Activated CD8-positive, alpha-beta T cell treated with anti-CD3 and anti-CD28 coated beads for 36 hours (primary cell): ENCODE results near the gene EPHB3. TPM values are rescaled to one million over a fixed set of nuclear protein-coding genes. Genes with fewer than 3 reads are reported as not detected.

Source experiments
- ATAC-seq: fragments of 200-7000 bp; cut with Tn5 transposase; one replicate; pipeline ENCODE4 v1.10.0; 2021; ENCODE audit warnings: mild to moderate bottlenecking, moderate library complexity
- CTCF ChIA-PET: fragments of 350-600 bp; sonication (Branson Sonifier 250); formaldehyde crosslinking; loops from one replicate; lab custom pipeline; 2021; ENCODE audit warnings: antibody characterized with exemption; lab: Charles Lee
- POLR2A ChIA-PET: fragments of 350-600 bp; sonication (Branson Sonifier 250); formaldehyde crosslinking; loops from one replicate; lab custom pipeline; 2021; ENCODE audit warnings: antibody characterized with exemption; lab: Charles Lee
- DNase-seq: peaks from one replicate; pipeline ENCODE4 v3.0.0-alpha.2; 2020
- H3K27ac Mint-ChIP-seq: one replicate; pipeline ENCODE4 v1.8.0; 2021; ENCODE audit warnings: mild to moderate bottlenecking, mixed read lengths
- H3K27me3 Mint-ChIP-seq: one replicate; pipeline ENCODE4 v1.8.0; 2021; ENCODE audit warnings: mixed read lengths
- H3K36me3 Mint-ChIP-seq: one replicate; pipeline ENCODE4 v1.8.0; 2021; ENCODE audit warnings: low read depth, mixed read lengths
- H3K4me1 Mint-ChIP-seq: one replicate; pipeline ENCODE4 v1.8.0; 2021; ENCODE audit warnings: low read depth, mixed read lengths
- H3K4me3 Mint-ChIP-seq: one replicate; pipeline ENCODE4 v1.8.0; 2021; ENCODE audit warnings: mild to moderate bottlenecking, moderate library complexity, mixed read lengths
- H3K9me3 Mint-ChIP-seq: one replicate; pipeline ENCODE4 v1.8.0; 2021; ENCODE audit warnings: mixed read lengths
- intact Hi-C: fragments of 100-400 bp; cut with micrococcal nuclease; formaldehyde crosslinking; loops from one replicate; pipeline ENCODE4 v1.10.0; 2022
- total RNA-seq, 2 experiments: library from RNA; stranded (reverse); gene quantifications; one replicate each; pipeline ENCODE4 v1.2.3, GENCODE V29; 2021
- TF ChIP-seq, protein P1 (sequence below): fragments of 200-600 bp; IDR thresholded peaks from one replicate; pipeline ENCODE4 v1.8.0; 2022; ENCODE audit warnings: antibody characterized with exemption, mild to moderate bottlenecking

Gene EPHB3
- total RNA-seq, 2 experiments from 2014 or later = 0.07 TPM; not detected in 1

GRCh38 chr3:184557348-184557950 is 4.1 kb upstream of the EPHB3 start:
- no peak for DNase-seq
- no peak for ATAC-seq
- Mint-ChIP-seq H3K36me3 (no peaks in the 10 kb centered on the region), H3K27me3 (peaks cover 20% of the 10 kb centered on the region), H3K9me3 (no peaks in the 10 kb centered on the region), H3K4me3 (no peak overlapping the region), H3K4me1 (peaks cover 32% of the 10 kb centered on the region), H3K27ac (no peak overlapping the region)
- CTCF ChIA-PET = interaction anchor here (0.9 to 2.0 kb wide), 6 partner anchors 44 to 246 kb away, joined by 3 to 12 read pairs (median 4); partner anchors contain the start of gene MAGEF1
- intact Hi-C loops = no loop called here
- POLR2A ChIA-PET = interaction anchor here (1.5 kb wide), 1 partner anchor 215 kb away, joined by 3 read pairs; no protein-coding TSS in a partner anchor
- TF ChIP-seq, protein P1, sequence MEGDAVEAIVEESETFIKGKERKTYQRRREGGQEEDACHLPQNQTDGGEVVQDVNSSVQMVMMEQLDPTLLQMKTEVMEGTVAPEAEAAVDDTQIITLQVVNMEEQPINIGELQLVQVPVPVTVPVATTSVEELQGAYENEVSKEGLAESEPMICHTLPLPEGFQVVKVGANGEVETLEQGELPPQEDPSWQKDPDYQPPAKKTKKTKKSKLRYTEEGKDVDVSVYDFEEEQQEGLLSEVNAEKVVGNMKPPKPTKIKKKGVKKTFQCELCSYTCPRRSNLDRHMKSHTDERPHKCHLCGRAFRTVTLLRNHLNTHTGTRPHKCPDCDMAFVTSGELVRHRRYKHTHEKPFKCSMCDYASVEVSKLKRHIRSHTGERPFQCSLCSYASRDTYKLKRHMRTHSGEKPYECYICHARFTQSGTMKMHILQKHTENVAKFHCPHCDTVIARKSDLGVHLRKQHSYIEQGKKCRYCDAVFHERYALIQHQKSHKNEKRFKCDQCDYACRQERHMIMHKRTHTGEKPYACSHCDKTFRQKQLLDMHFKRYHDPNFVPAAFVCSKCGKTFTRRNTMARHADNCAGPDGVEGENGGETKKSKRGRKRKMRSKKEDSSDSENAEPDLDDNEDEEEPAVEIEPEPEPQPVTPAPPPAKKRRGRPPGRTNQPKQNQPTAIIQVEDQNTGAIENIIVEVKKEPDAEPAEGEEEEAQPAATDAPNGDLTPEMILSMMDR = no peak

DNA sequence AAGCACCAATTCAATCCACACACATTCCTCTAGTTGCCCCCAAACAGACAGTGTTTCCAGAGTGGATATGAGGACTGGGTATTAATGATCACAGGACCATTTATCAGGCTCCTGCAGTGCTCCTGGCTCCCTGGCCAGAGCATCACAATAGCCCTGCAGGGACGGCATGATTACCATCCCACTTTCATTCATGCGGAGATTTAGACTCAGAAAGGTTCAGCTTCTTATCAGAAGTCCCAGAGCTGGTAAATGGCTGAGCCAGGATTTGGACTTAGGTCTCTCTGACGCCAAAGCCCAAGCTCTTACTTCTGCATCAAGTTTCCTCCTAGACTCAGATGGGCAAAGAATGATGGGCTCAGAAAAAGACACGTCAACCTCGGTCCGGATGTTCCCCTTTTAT is 2.9 kb upstream of the EPHB3 start:
- CTCF ChIA-PET = no interaction called here
- Mint-ChIP-seq H3K4me3 (no peak overlapping the region), H3K27ac (no peak overlapping the region), H3K27me3 (peaks cover 23% of the 10 kb centered on the region), H3K36me3 (no peaks in the 10 kb centered on the region), H3K4me1 (peaks cover 32% of the 10 kb centered on the region), H3K9me3 (no peaks in the 10 kb centered on the region)
- DNase-seq (no peak), ATAC-seq (no peak)
- intact Hi-C loops = no loop called here
- POLR2A ChIA-PET = no interaction called here
- TF ChIP-seq, protein P1 = no peak

DNA sequence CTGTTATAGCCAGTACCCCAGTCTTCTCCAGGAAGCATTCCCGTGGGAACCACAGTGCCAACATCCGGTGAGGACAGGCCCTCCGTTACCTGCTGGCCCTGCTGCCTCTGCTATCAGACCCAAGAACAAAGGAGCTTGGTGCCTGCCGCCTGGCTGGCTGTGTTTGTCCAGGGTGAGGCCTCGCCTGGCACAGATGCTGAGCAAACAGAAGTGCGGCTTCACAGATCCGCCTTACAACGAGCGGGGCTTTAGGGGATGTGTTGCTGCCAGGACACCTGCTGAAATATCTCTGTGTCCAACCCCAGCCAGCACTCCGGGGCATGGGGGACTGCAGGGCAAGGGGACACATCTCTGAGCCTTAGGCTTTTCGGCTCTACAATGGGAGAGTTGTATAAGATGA is 2.2 kb upstream of the EPHB3 start:
- Mint-ChIP-seq H3K27me3 (peaks cover 23% of the 10 kb centered on the region), H3K4me1 (peaks cover 32% of the 10 kb centered on the region), H3K36me3 (no peaks in the 10 kb centered on the region), H3K27ac (no peak overlapping the region), H3K4me3 (no peak overlapping the region), H3K9me3 (no peaks in the 10 kb centered on the region)
- ChIA-PET CTCF (no interaction called here), POLR2A (no interaction called here)
- no peak for ATAC-seq
- no peak for DNase-seq
- intact Hi-C loops = no loop called here
- TF ChIP-seq, protein P1 = no peak

DNA sequence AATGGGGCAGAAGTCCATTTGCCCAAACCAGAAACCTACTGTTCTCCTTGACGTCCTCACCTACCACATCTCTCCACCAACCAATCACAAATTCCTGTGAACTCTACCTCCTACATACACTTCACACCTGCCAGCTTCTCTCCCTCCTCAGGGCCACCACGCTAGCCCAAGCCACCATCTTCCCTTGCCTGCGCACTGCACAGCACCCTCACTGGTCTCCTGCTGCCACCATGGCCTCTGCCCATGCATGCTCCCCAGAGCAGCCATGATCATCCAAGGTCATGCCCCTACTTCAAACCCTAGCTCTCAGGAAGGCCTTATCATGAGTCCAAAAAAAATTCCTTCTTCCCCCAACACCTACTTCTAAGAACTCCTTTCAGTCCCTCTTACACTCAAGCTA is 1.1 kb upstream of the EPHB3 start:
- TF ChIP-seq, protein P1 = no peak
- no peaks in the 10 kb centered on the region for H3K36me3 Mint-ChIP-seq
- H3K4me1 Mint-ChIP-seq = peaks cover 31% of the 10 kb centered on the region
- intact Hi-C loops = no loop called here
- no peak for DNase-seq
- H3K4me3 Mint-ChIP-seq = peak overlapping the region; percentile 50
- peak overlapping the region; percentile 32 for H3K27ac Mint-ChIP-seq
- POLR2A ChIA-PET = interaction anchor here (0.6 to 1.3 kb wide), 4 partner anchors 11 to 262 kb away, joined by 3 read pairs; no protein-coding TSS in a partner anchor
- no peaks in the 10 kb centered on the region for H3K9me3 Mint-ChIP-seq
- CTCF ChIA-PET = interaction anchor here (0.7 to 2.2 kb wide), 48 partner anchors 8 to 380 kb away, joined by 3 to 15 read pairs (median 4); no protein-coding TSS in a partner anchor
- ATAC-seq = no peak
- H3K27me3 Mint-ChIP-seq = peaks cover 23% of the 10 kb centered on the region
